Uterus (tissue), 4 donors: Measurements from ENCODE around the gene CD40. TPM values are rescaled to one million over a fixed set of nuclear protein-coding genes. Genes with fewer than 3 reads are reported as not detected.

Experiments used
- DNase-seq, 2 donors: peaks; one replicate each; pipeline ENCODE4 v3.0.0-alpha.2; 2019 to 2020
- H3K27ac ChIP-seq, 2 donors: fragments of 200-600 bp; sonication (generic); 1 replicate in 1 of 2; 2 replicates in 1 of 2; pipeline ENCODE4 v1.5.1; 2016 to 2018
- H3K27me3 ChIP-seq, 2 donors: fragments of 200-600 bp; sonication (generic); one replicate each; pipeline ENCODE4 v1.5.1; 2018 to 2019; ENCODE audit warnings: control low read depth in 1 of 2
- H3K36me3 ChIP-seq, 2 donors: fragments of 200-600 bp; sonication (generic); one replicate each; pipeline ENCODE4 v1.5.1; 2019; ENCODE audit warnings: control low read depth in 1 of 2
- H3K4me1 ChIP-seq, 2 donors: fragments of 200-600 bp; sonication (generic); one replicate each; pipeline ENCODE4 v1.5.1; 2018 to 2019; ENCODE audit warnings: control low read depth in 1 of 2
- H3K4me3 ChIP-seq, 2 donors: fragments of 200-600 bp; sonication (generic); 1 replicate in 1 of 2; 2 replicates in 1 of 2; pipeline ENCODE4 v1.5.1; 2018 to 2019; ENCODE audit warnings: mild to moderate bottlenecking in 1 of 2
- H3K9me3 ChIP-seq, 2 donors: fragments of 200-600 bp; sonication (generic); one replicate each; pipeline ENCODE4 v1.5.1; 2019; ENCODE audit warnings: control low read depth in 1 of 2
- CTCF ChIP-seq, 4 experiments: fragments of 200-600 bp in 2 of 4; fragments of 450-650 bp in 2 of 4; sonication (generic) in 2 of 4; IDR thresholded peaks; one replicate each; pipeline ENCODE4 v1.5.1; 2016 to 2019; ENCODE audit warnings: antibody characterized with exemption in 4 of 4, mild to moderate bottlenecking in 2 of 4, moderate library complexity in 1 of 4
- POLR2A ChIP-seq, 2 donors: fragments of 450-650 bp; IDR thresholded peaks; one replicate each; pipeline ENCODE4 v1.6.1; 2016; ENCODE audit warnings: antibody characterized with exemption in 2 of 2, mild to moderate bottlenecking in 1 of 2, moderate library complexity in 1 of 2
- intact Hi-C: fragments of 100-400 bp; cut with DNase I; formaldehyde crosslinking; loops from one replicate; pipeline ENCODE4 v1.15.1; 2023; ENCODE audit warnings: low total_unique reads
- total RNA-seq, 4 donors: library from RNA; depleted of rRNA in 3 of 4; stranded (reverse); fragments of >200 nt in 3 of 4; gene quantifications; one replicate each; pipeline versions ENCODE4 v1.1.0 to v1.2.4, GENCODE V29; 2014 to 2023
- donor health status: DM: yes; HTN: yes; CAD: no.

The CD40 gene
- total RNA-seq, 4 donors from 2014 or later: 2.6 to 36.5 (median 23.5) TPM

GRCh38 chr20:46122516-46123481 lies 4.7 kb downstream of the CD40 start:
- Histone ChIP-seq H3K27me3 (no peaks in the 10 kb centered on the region), H3K4me3 (no peak overlapping the region), H3K9me3 (no peaks in the 10 kb centered on the region), H3K27ac (peak overlapping the region in 1 of 2 donors; percentile 19), H3K4me1 (no peaks in the 10 kb centered on the region), H3K36me3 (no peaks in the 10 kb centered on the region)
- intact Hi-C loops: no loop called here
- no peak for TF ChIP-seq CTCF (IDR thresholded peaks at IDR 0.05)
- TF ChIP-seq POLR2A (IDR thresholded peaks at IDR 0.05): no peak
- no peak for DNase-seq

- Histone ChIP-seq H3K4me1 (no peaks in the 10 kb centered on the region), H3K27ac (no peak overlapping the region), H3K27me3 (no peaks in the 10 kb centered on the region), H3K4me3 (no peak overlapping the region), H3K9me3 (no peaks in the 10 kb centered on the region), H3K36me3 (no peaks in the 10 kb centered on the region)
- intact Hi-C loops: no loop called here
- DNase-seq: no peak
- TF ChIP-seq CTCF (IDR thresholded peaks at IDR 0.05) (no peak), POLR2A (IDR thresholded peaks at IDR 0.05) (no peak)
These were observed 5.5 kb downstream of the CD40 start for GRCh38 chr20:46123482-46124245.

GRCh38 chr20:46126440-46127056 lies 8.4 kb downstream of the CD40 start:
- no peak overlapping the region for H3K27ac ChIP-seq
- H3K9me3 ChIP-seq: no peaks in the 10 kb centered on the region
- H3K27me3 ChIP-seq: no peaks in the 10 kb centered on the region
- no peak for DNase-seq
- intact Hi-C loops: no loop called here
- TF ChIP-seq POLR2A (IDR thresholded peaks at IDR 0.05): no peak
- no peak for TF ChIP-seq CTCF (IDR thresholded peaks at IDR 0.05)
- no peaks in the 10 kb centered on the region for H3K36me3 ChIP-seq
- no peaks in the 10 kb centered on the region for H3K4me1 ChIP-seq
- H3K4me3 ChIP-seq: no peak overlapping the region

- no peaks in the 10 kb centered on the region for H3K4me1 ChIP-seq
- no peak overlapping the region for H3K27ac ChIP-seq
- no peak for TF ChIP-seq POLR2A (IDR thresholded peaks at IDR 0.05)
- TF ChIP-seq CTCF (IDR thresholded peaks at IDR 0.05): no peak
- intact Hi-C loops: no loop called here
- H3K9me3 ChIP-seq: no peaks in the 10 kb centered on the region
- no peaks in the 10 kb centered on the region for H3K27me3 ChIP-seq
- H3K36me3 ChIP-seq: no peaks in the 10 kb centered on the region
- H3K4me3 ChIP-seq: no peak overlapping the region
- DNase-seq: no peak
These were observed 9.4 kb downstream of the CD40 start for GRCh38 chr20:46127396-46128010.
